ENCODE measurements around the gene ATF7IP2. TPM values are rescaled to one million over a fixed set of nuclear protein-coding genes. Genes with fewer than 3 reads are reported as not detected.
"Not testable (repeated sequence)": the region's sequence is repeated elsewhere in the genome, so short reads cannot be mapped to it uniquely, and the experiment has no call there.

Gene ATF7IP2
- polyA plus RNA-seq, 1 experiment, result 6.3 TPM

DNA sequence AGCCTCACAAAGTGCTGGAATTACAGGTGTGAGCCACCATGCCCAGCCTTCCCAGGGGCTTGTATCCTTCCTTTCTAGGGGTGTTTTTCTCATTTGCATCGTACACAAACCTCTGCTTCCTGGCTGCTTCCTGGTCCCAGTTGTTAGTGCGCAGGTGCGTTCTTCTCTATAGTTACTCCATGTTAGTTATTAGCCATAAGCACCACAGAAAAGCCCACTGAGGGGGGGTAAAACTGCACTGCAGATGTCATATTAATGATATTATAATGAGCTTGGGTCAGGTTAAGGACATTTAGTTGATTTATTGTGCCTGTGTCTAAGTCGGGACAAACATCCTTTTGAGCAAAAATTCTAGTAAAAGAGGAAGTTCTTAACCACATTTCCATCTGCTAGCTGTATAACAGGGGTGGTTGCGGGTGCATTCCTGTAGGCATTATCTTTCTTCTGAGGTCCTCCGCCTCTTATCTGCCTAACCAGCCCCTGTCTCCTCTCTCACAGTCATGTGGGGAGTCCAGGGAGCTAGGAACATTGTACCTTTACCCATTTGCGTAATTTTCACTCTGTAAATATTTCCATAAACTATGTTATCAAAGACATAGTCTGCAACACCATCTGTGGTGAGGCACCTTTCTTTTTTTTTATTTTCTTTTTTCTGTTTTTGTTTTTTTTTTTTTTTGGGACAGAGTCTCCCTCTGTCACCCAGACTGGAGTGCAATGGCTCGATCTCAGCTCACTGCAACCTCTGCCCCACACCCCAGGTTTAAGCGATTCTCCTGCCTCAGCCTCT, 23.6 kb upstream of the ATF7IP2 start:
- Histone ChIP-seq H3K9me3 (ENCODE audit: control insufficient read depth, insufficient read depth, low read length) (peaks cover 4% of the 10 kb centered on the region), H3K4me3 (ENCODE audit: low read depth, low read length) (no peak overlapping the region), H3K27me3 (ENCODE audit: control insufficient read depth, insufficient read depth, low read length) (no peaks in the 10 kb centered on the region), H3K27ac (ENCODE audit: low read depth, low read length) (no peak overlapping the region)
- TF ChIP-seq, protein P1, sequence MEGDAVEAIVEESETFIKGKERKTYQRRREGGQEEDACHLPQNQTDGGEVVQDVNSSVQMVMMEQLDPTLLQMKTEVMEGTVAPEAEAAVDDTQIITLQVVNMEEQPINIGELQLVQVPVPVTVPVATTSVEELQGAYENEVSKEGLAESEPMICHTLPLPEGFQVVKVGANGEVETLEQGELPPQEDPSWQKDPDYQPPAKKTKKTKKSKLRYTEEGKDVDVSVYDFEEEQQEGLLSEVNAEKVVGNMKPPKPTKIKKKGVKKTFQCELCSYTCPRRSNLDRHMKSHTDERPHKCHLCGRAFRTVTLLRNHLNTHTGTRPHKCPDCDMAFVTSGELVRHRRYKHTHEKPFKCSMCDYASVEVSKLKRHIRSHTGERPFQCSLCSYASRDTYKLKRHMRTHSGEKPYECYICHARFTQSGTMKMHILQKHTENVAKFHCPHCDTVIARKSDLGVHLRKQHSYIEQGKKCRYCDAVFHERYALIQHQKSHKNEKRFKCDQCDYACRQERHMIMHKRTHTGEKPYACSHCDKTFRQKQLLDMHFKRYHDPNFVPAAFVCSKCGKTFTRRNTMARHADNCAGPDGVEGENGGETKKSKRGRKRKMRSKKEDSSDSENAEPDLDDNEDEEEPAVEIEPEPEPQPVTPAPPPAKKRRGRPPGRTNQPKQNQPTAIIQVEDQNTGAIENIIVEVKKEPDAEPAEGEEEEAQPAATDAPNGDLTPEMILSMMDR (IDR thresholded peaks at IDR 0.05; ENCODE audit: low read depth, low read length), result no peak
- CTCF ChIA-PET, result no interaction called here
- POLR2A ChIA-PET, result no interaction called here
- DNase-seq (ENCODE audit: low read depth, low spot score), result no peak

DNA sequence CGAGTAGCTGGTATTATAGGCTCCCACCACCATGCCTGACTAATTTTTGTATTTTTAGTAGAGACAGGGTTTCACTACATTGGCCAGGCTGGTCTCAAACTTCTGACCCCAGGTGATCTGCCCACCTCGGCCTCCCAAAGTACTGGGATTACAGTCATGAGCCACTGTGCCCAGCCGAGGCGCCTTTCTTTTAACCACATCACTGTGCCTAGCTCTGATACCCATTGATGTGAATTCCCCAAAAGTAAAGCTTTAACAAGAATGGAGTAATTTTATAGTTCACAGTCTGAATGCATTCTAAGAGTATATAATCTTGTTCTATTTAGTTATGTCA, 23.0 kb upstream of the ATF7IP2 start:
- H3K9me3 ChIP-seq (ENCODE audit: control insufficient read depth, insufficient read depth, low read length); CTCF ChIA-PET; H3K27me3 ChIP-seq (ENCODE audit: control insufficient read depth, insufficient read depth, low read length); DNase-seq (ENCODE audit: low read depth, low spot score); POLR2A ChIA-PET; H3K27ac ChIP-seq (ENCODE audit: low read depth, low read length); H3K4me3 ChIP-seq (ENCODE audit: low read depth, low read length): not testable (repeated sequence)

DNA sequence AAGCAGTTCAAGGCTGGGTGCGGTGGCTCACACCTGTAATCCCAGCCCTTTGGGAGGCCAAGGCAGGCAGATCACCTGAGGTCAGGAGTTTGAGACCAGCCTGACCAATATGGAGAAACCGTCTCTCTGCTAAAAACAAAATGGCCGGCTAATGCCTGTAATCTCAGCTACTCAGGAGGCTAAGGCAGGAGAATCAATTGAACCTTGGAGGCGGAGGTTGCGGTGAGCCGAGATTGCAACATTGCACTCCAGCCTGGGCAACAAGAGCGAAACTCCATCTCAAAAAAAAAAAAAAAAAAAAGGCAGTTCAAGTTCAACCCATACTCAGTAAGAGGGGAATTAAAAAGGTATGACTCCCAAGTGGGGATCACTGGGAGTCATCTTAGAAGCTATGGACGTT, 19.2 kb upstream of the ATF7IP2 start:
- H3K27ac ChIP-seq (ENCODE audit: low read depth, low read length); H3K9me3 ChIP-seq (ENCODE audit: control insufficient read depth, insufficient read depth, low read length); H3K27me3 ChIP-seq (ENCODE audit: control insufficient read depth, insufficient read depth, low read length); DNase-seq (ENCODE audit: low read depth, low spot score); POLR2A ChIA-PET; H3K4me3 ChIP-seq (ENCODE audit: low read depth, low read length): not testable (repeated sequence)
- CTCF ChIA-PET, result interaction anchor here (0.7 kb wide), 1 partner anchor 420 kb away, joined by 6 read pairs; no protein-coding TSS in a partner anchor

DNA sequence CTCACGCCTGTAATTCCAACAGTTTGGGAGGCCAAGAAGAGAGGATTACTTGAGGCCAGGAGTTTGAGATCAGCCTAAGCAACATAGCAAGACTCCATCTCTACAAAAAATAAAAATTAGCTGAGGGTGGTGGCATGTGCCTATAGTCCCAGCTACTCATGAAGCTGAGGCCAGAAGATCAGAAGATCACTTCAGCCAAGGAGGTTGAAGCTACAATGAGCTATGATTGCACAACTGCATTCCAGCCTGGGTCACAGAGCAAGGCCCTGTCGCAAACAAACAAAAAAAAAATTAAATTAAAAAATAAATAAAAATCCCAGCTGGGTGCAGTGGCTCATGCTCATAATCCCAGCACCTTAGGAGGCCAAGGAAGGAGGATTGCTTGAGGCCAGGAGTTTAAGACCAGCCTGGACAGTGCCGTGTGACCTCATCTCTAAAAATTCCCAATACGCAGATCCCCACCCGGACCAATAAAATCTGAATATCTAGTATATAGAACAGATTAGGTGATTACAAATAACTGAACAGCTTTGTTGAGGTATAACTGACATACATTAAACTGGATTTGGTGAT, 18.2 kb upstream of the ATF7IP2 start:
- Histone ChIP-seq H3K27me3 (ENCODE audit: control insufficient read depth, insufficient read depth, low read length) (no peaks in the 10 kb centered on the region), H3K27ac (ENCODE audit: low read depth, low read length) (no peak overlapping the region), H3K4me3 (ENCODE audit: low read depth, low read length) (no peak overlapping the region), H3K9me3 (ENCODE audit: control insufficient read depth, insufficient read depth, low read length) (no peaks in the 10 kb centered on the region; the same call in 1 of the 2 replicates)
- ChIA-PET CTCF (no interaction called here), POLR2A (no interaction called here)
- no peak for DNase-seq (ENCODE audit: low read depth, low spot score)
- TF ChIP-seq, protein P1 (IDR thresholded peaks at IDR 0.05; ENCODE audit: low read depth, low read length), result no peak

DNA sequence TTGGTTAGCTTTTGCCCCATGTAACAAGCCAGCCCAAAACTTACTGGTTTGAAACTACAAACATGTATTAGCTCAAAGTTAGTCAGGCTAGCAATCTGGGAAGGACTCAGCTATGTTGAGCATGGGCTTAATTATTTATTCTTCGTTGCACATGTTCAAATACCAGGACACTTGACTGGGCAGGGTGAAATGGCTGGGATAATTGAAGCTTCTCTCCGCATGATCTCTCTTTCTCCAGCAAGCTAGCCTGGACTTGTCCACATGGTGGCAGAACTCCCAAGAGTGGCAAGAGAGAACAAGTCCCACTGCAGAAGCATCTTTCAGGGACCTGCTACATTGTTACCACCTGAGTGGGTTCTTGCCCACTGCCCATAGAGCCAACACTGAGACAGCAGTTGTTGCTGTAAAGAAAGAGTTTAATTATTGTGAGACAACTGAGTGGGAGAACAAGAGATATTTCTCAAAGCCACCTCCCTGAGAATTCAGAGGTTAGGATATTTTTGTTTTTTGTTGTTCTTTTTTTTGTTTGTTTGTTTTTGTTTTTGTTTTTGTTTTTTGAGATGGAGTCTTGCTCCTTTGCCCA, 16.8 kb upstream of the ATF7IP2 start:
- POLR2A ChIA-PET, result no interaction called here
- no peak overlapping the region for H3K27ac ChIP-seq (ENCODE audit: low read depth, low read length)
- no peaks in the 10 kb centered on the region for H3K27me3 ChIP-seq (ENCODE audit: control insufficient read depth, insufficient read depth, low read length)
- TF ChIP-seq, protein P1 (IDR thresholded peaks at IDR 0.05; ENCODE audit: low read depth, low read length), result no peak
- no peaks in the 10 kb centered on the region; the same call in 1 of the 2 replicates for H3K9me3 ChIP-seq (ENCODE audit: control insufficient read depth, insufficient read depth, low read length)
- no peak for DNase-seq (ENCODE audit: low read depth, low spot score)
- no peak overlapping the region for H3K4me3 ChIP-seq (ENCODE audit: low read depth, low read length)
- CTCF ChIA-PET, result interaction anchor here (0.6 to 0.9 kb wide), 2 partner anchors 10 to 141 kb away, joined by 4 to 6 read pairs; no protein-coding TSS in a partner anchor
